ENCODE results near the gene PIF1.
A peak's percentile ranks its signal among the peaks of the same experiment; 100 is the strongest.

The PIF1 gene

DNA sequence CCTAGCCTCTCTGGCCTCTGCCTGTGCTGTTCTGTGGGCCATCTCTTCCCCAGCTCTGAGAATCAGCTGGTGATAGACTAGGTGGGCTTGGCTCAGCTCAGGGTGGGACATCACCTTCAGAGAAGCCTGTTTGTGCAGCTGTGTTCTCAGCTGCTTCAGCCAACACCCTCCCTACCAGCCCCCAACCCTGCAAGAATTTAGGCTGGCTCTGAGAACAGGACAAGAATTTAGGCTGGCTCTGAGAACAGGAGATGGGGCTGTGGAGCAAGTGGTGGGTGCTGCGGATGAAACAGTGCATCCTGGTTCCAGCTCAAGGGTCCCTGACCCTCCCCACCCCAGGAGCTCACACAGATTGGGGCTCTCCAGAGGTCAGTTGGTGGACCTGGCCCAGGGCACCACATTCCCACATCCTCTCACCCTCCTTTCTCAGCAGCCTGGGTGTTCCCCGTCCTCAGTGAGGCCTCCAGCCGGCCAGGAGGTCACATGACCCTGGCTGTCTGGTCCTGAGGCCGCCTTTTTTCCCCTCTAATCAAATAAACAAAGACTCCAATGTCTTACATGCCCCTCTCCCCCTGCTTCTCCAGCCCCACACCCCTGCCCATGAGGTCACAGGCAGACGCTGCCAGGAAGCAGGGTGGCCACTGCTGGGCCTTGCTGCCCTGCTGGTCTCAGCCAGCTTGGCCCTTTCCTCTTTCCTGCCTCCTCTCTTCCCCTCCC, 31.1 kb upstream of the PIF1 start:
- Histone ChIP-seq H2AFZ (ENCODE audit: low read length) (no peak overlapping the region), H3K4me1 (ENCODE audit: insufficient read depth, low read length, poor library complexity, severe bottlenecking) (peaks cover 32% of the 10 kb centered on the region), H3K36me3 (ENCODE audit: insufficient read depth, low read length) (peaks cover 69% of the 10 kb centered on the region; the same call in 1 of the 2 replicates), H4K20me1 (ENCODE audit: insufficient read depth, low read length, poor library complexity, severe bottlenecking) (peaks cover 40% of the 10 kb centered on the region), H3K4me3 (ENCODE audit: low read length, poor library complexity, severe bottlenecking) (peak overlapping the region; percentile 23), H3F3A (ENCODE audit: low read depth) (no peaks in the 10 kb centered on the region), H3K9ac (ENCODE audit: low read depth, low read length, poor library complexity, severe bottlenecking) (peak overlapping the region; percentile 36), H3K4me2 (ENCODE audit: low read depth, low read length, poor library complexity, severe bottlenecking) (peak overlapping the region; percentile 58), H3K9me3 (ENCODE audit: insufficient read depth, low read depth, low read length) (no peaks in the 10 kb centered on the region), H3K79me2 (ENCODE audit: insufficient read depth, low read length) (peaks cover 90% of the 10 kb centered on the region), H3K27me3 (ENCODE audit: insufficient read depth, low read length, poor library complexity, severe bottlenecking) (no peaks in the 10 kb centered on the region), H3K9me2 (replicated peaks; ENCODE audit: low read depth, low read length) (no peaks in the 10 kb centered on the region)
- TF ChIP-seq EZH2phosphoT487 (IDR thresholded peaks at IDR 0.05; ENCODE audit: borderline replicate concordance), result no peak
- TF ChIP-seq, protein P1, sequence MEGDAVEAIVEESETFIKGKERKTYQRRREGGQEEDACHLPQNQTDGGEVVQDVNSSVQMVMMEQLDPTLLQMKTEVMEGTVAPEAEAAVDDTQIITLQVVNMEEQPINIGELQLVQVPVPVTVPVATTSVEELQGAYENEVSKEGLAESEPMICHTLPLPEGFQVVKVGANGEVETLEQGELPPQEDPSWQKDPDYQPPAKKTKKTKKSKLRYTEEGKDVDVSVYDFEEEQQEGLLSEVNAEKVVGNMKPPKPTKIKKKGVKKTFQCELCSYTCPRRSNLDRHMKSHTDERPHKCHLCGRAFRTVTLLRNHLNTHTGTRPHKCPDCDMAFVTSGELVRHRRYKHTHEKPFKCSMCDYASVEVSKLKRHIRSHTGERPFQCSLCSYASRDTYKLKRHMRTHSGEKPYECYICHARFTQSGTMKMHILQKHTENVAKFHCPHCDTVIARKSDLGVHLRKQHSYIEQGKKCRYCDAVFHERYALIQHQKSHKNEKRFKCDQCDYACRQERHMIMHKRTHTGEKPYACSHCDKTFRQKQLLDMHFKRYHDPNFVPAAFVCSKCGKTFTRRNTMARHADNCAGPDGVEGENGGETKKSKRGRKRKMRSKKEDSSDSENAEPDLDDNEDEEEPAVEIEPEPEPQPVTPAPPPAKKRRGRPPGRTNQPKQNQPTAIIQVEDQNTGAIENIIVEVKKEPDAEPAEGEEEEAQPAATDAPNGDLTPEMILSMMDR (conservative IDR thresholded peaks at IDR 0.05; ENCODE audit: low read length), result no peak

DNA sequence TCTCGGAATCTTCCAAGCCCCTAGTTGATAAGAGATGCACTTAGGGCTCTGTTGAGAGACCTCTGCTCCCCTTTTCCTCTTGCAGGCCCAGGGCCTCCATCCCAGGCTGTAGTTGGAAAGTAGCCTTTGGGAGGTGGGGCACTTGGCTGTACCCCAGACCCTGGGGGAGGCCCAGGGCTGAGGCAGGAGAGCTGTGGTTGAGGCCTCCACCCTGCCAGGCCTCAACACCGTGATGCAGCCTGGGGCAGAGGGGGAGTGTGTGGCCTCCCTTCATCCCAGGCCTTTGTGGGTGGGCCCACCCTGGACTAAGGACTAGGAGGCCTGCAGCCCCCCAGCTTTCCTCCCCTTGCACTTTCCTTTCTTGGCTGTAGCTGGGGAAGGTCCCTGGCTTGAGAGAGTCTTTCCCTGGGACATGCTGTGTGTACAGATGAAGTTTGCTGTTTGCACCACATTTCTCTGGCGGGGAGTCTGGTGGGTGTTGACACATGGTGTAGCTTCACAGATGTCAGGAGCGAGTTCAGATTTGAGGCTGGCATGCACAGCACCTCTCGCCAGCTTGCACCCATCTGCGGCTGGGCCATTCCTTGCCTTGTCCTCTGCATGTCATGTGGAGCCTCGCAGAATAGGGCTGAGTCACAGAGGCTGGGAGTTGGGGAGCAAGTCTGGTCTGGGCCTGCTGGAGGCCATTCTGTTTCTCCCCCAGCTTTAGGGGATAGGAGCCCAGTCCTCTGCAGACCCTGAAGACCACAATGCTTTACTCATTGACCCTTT, 29.9 kb upstream of the PIF1 start:
- H3K9me2 ChIP-seq (replicated peaks; ENCODE audit: low read depth, low read length), result no peaks in the 10 kb centered on the region
- H3K9me3 ChIP-seq (ENCODE audit: insufficient read depth, low read depth, low read length), result no peaks in the 10 kb centered on the region
- H3K79me2 ChIP-seq (ENCODE audit: insufficient read depth, low read length), result peaks cover 97% of the 10 kb centered on the region
- no peak overlapping the region for H3K4me3 ChIP-seq (ENCODE audit: low read length, poor library complexity, severe bottlenecking)
- H3K36me3 ChIP-seq (ENCODE audit: insufficient read depth, low read length), result peaks cover 63% of the 10 kb centered on the region; the same call in 1 of the 2 replicates
- H3K9ac ChIP-seq (ENCODE audit: low read depth, low read length, poor library complexity, severe bottlenecking), result peak overlapping the region; percentile 36
- H3F3A ChIP-seq (ENCODE audit: low read depth), result no peaks in the 10 kb centered on the region
- peak overlapping the region; percentile 58 for H3K4me2 ChIP-seq (ENCODE audit: low read depth, low read length, poor library complexity, severe bottlenecking)
- H4K20me1 ChIP-seq (ENCODE audit: insufficient read depth, low read length, poor library complexity, severe bottlenecking), result peaks cover 40% of the 10 kb centered on the region
- H2AFZ ChIP-seq (ENCODE audit: low read length), result no peak overlapping the region
- no peaks in the 10 kb centered on the region for H3K27me3 ChIP-seq (ENCODE audit: insufficient read depth, low read length, poor library complexity, severe bottlenecking)
- H3K4me1 ChIP-seq (ENCODE audit: insufficient read depth, low read length, poor library complexity, severe bottlenecking), result peaks cover 32% of the 10 kb centered on the region
- TF ChIP-seq EZH2phosphoT487 (IDR thresholded peaks at IDR 0.05; ENCODE audit: borderline replicate concordance), result no peak
- TF ChIP-seq, protein P1 (conservative IDR thresholded peaks at IDR 0.05; ENCODE audit: low read length), result no peak

DNA sequence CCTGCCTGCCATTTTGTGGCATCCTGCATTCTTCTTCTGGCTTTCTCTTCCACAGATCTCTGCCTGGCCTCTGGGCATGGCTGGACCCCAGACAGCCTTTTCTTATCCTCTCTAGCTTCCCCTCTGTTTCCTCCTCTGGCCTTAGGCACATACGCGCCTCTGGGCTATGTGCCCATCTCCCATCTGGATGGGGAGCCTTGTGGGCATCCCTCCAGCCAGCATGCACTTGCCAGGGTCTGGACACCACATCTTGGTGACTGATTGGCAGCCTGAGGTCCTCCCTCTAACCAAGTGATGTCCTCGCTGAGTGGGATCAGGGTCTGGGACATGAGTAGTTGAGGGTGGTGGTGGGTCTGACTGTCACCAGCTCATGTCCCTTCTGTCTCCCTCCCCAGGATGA, 29.1 kb upstream of the PIF1 start:
- Histone ChIP-seq H3K4me3 (ENCODE audit: low read length, poor library complexity, severe bottlenecking) (no peak overlapping the region), H3K9me2 (replicated peaks; ENCODE audit: low read depth, low read length) (no peaks in the 10 kb centered on the region), H3K4me1 (ENCODE audit: insufficient read depth, low read length, poor library complexity, severe bottlenecking) (peaks cover 32% of the 10 kb centered on the region), H3K27me3 (ENCODE audit: insufficient read depth, low read length, poor library complexity, severe bottlenecking) (no peaks in the 10 kb centered on the region), H3K9me3 (ENCODE audit: insufficient read depth, low read depth, low read length) (no peaks in the 10 kb centered on the region), H3K36me3 (ENCODE audit: insufficient read depth, low read length) (peaks cover 59% of the 10 kb centered on the region; the same call in 1 of the 2 replicates), H4K20me1 (ENCODE audit: insufficient read depth, low read length, poor library complexity, severe bottlenecking) (peaks cover 39% of the 10 kb centered on the region), H3K4me2 (ENCODE audit: low read depth, low read length, poor library complexity, severe bottlenecking) (no peak overlapping the region), H3K9ac (ENCODE audit: low read depth, low read length, poor library complexity, severe bottlenecking) (no peak overlapping the region), H3F3A (ENCODE audit: low read depth) (no peaks in the 10 kb centered on the region), H2AFZ (ENCODE audit: low read length) (no peak overlapping the region), H3K79me2 (ENCODE audit: insufficient read depth, low read length) (peaks cover 93% of the 10 kb centered on the region)
- TF ChIP-seq, protein P1 (conservative IDR thresholded peaks at IDR 0.05; ENCODE audit: low read length), result no peak
- no peak for TF ChIP-seq EZH2phosphoT487 (IDR thresholded peaks at IDR 0.05; ENCODE audit: borderline replicate concordance)

Data from Loucy (cell line).